H1 (cell line): ENCODE measurements around the gene RNF149. TPM values are rescaled to one million over a fixed set of nuclear protein-coding genes. Genes with fewer than 3 reads are reported as not detected.

ENCODE experiments used
- HDAC6 ChIP-seq: IDR thresholded peaks from one replicate; pipeline ENCODE4 v1.7.1; 2012; ENCODE audit warnings: low read depth, mild to moderate bottlenecking, inconsistent platforms, low read length, moderate library complexity
- SIN3A ChIP-seq, 2 experiments: IDR thresholded peaks in 1 of 2; conservative IDR thresholded peaks in 1 of 2; 2 replicates each; pipeline ENCODE4 v1.6.1; 2011 to 2012; ENCODE audit warnings: low read length in 2 of 2, improper control_type of control experiment in 1 of 2, low read depth in 1 of 2, mild to moderate bottlenecking in 1 of 2
- SP1 ChIP-seq: IDR thresholded peaks from 2 replicates; pipeline ENCODE4 v1.6.1; 2011; ENCODE audit warnings: low read depth, low read length
- polyA plus RNA-seq, 7 experiments: library from polyadenylated mRNA; depleted of rRNA in 3 of 7; stranded (reverse) in 5 of 7; unstranded in 2 of 7; fragments of >200 nt in 5 of 7; fragments of 200-250 nt in 2 of 7; gene quantifications; 1 replicate in 5 of 7; 2 replicates in 1 of 7; 4 replicates in 1 of 7; pipeline versions ENCODE4 v1.2.1 to v1.2.3, GENCODE V29; 2011 to 2013; ENCODE audit warnings: missing spikeins in 2 of 7, mixed read lengths in 2 of 7
- total RNA-seq: library from RNA; stranded (reverse); fragmentation: NEBNext Ultra II Directional; extraction: Animal tissue kit (Norgen Biotek cat#: 25700); gene quantifications from 2 replicates; pipeline ENCODE4 v1.2.1, GENCODE V29; 2021

Gene RNF149
- total and polyA plus RNA-seq, 2 of the 8 experiments (the other 6 are each of a cell fraction or from before 2014, with no cell fraction given) = 16.6 to 28.2 TPM

DNA sequence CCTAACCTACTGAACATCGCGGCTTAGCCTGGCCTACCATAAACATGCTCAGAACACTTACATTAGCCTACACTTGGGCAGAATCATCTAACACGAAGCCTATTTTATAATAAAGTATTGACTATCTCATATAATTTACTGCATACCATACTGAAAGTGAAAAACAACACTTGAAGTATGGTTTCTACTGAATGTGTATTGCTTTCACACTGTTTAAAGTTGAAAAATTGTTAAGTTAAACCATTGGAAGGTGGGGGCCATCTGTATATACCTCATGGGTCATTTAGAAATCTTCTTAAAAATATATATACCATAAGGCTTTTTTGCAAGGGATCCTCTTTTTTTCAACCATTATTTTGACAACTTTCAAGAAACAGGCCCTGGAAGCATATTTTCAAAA is 16.5 kb downstream of the RNF149 start (continued):
- TF ChIP-seq SP1 (no peak), SIN3A (conservative IDR thresholded peaks at IDR 0.05 in 1 of 2, IDR thresholded peaks at IDR 0.05 in 1 of 2; ENCODE audit: low read depth in 1 of 2, low read length in 2 of 2) (no peak), HDAC6 (no peak)
- TF ChIP-seq, all 59 proteins: peak for 0
